HG03175 (cell line): Measurements from ENCODE around the gene HOXC9.

ENCODE experiments used
- ATAC-seq: cut with Tn5 transposase; IDR thresholded peaks from one replicate; pipeline ENCODE4 v1.9.1; 2021; ENCODE audit warnings: mild to moderate bottlenecking, moderate library complexity; ENCODE audit not compliant: unreplicated experiment

The HOXC9 gene

DNA sequence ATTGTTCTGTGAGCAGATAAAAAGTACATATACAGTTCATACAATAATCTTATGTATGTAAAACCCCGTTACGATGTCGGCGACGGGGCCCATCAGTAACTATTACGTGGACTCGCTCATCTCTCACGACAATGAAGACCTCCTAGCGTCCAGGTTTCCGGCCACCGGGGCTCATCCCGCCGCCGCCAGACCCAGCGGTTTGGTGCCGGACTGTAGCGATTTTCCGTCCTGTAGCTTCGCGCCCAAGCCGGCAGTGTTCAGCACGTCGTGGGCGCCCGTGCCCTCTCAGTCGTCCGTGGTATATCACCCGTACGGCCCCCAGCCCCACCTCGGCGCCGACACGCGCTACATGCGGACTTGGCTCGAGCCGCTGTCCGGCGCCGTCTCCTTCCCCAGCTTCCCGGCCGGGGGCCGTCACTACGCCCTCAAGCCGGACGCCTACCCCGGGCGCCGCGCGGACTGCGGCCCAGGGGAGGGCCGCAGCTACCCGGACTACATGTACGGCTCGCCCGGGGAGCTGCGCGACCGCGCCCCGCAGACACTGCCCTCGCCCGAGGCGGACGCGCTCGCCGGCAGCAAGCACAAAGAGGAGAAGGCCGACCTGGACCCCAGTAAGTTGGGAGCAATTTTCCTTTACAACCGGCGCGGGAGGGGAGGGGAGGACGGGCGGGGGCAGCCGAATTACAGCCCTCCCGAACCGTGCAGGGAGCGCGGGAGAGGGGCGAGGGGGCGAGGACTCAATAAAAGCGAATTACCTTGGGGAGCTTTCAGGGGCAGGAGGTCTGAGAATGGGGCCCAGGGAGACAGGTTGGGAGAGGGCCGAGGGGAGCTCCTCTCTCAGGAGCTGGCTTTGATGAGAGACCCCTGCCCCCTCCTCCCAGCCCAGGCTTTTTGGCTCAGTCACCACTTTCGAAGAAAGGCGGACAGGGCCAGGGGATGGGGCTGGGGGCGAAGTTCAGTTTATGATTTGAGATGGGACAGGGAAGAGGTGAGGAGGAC lies at the start of gene HOXC9:
TSS of gene HOXC9 (plus strand) at position 46 of the 999 bp plus-strand sequence. CDS start at position 74, 28 bp downstream.
- no peak for ATAC-seq

DNA sequence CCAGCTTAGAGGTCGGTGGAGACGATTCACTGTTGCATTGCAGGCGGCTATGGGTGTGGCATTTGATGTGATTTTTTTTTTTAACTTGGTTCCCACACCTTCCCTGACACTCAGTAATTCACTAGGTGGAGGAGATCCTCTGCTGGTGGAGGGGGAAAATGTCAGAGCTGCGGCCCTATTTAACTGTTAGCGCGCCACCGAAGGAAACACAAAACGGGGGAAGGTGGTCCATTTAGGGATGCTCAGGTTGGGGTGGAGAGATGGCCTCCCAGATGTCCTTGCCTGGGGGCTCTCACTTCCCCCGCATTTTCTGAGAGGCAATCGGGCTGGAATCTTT lies 49.6 kb upstream of the HOXC9 start:
- no peak for ATAC-seq

DNA sequence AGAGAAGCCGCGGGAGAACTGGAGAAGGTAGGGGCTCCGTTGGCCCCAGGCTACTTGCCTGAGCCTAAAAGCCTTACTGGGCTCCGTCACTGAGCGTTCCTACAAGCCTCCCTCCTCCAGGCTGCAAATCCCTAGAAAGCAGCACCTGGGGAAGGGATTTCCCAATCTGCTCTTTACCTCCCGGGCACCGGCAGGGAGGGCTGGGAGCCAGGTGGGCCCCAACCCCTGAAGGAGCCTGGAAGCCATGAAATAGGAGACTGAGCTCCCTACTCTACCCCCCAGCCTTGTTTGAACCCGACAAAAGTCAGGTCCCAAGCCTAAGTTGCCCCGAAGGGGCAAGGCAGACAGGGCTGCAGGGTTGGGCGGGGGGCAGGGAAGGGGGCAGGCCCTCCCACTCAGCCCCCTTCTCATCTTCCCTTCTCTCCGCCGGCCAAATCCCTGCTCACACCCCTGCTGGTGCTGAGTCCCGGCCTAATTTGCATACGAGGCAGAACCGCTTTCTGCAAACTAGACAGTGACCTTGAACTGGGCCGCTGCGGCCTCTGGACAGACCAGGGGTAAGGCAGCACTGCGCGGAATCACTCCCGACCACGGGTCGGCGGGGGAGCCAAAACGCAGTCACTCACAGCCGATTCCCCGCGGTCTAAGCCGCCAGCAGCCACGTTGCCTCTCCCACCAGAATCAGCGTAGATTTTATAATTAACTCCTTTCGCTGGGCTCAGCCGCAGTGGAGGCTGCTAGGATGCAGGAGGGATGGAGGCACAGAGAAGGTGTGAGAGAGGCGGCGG lies 49.0 kb upstream of the HOXC9 start:
- no peak for ATAC-seq

DNA sequence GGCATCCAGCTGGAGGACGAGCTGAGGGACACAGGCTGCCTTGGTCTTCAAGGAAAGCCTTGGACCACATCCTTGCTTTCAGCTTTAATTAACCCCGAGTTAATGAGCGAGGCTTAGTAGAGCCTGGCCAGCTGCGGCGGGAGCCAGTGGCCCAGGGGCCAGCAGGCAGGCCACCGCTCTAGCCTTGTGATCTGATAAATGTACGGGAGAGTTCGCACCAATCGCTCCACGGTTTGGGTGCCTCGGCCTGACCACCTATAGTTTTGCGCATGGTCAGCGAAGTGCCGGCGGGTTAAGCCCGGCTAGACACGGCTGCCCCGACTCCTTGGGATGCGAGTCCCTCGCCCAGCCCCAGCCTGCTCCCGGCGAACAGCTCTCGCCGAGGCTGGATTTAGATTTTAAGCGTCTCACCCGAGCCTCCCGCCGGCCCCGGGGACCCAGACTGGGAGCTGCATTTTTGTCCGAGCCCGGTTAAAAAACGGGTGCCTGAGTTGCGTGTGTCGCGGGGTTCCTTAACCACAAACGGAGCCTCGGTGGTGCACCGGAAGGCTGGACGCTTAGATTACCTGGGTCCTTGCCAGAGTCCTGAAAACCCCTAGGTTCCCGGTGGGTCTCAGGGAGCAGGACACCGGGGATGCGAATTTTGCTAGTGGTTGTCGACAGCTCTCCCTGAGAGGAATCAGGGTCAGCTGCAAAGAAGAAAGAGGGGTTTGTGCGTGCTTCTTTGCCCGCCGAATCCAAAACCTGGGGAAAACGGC lies 48.2 kb upstream of the HOXC9 start:
- no peak for ATAC-seq

DNA sequence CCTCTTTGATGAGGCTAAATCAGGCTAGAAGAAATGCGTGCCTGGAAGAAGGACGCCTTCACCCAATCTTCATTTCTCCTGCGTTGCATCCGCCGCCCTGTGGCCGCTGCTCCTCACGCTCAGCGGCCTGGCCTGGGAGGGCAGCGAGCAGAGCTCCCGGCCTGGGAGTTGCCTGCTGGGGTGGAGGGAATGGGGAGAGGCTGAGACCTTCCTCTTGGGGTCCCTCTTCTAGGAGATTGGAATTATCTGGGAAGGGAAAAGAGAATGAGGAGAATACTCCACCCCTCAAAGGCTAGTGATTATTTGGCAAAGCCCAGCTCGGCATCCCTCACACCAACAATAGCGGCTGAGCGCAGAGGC lies 47.6 kb upstream of the HOXC9 start:
- ATAC-seq, result no peak

DNA sequence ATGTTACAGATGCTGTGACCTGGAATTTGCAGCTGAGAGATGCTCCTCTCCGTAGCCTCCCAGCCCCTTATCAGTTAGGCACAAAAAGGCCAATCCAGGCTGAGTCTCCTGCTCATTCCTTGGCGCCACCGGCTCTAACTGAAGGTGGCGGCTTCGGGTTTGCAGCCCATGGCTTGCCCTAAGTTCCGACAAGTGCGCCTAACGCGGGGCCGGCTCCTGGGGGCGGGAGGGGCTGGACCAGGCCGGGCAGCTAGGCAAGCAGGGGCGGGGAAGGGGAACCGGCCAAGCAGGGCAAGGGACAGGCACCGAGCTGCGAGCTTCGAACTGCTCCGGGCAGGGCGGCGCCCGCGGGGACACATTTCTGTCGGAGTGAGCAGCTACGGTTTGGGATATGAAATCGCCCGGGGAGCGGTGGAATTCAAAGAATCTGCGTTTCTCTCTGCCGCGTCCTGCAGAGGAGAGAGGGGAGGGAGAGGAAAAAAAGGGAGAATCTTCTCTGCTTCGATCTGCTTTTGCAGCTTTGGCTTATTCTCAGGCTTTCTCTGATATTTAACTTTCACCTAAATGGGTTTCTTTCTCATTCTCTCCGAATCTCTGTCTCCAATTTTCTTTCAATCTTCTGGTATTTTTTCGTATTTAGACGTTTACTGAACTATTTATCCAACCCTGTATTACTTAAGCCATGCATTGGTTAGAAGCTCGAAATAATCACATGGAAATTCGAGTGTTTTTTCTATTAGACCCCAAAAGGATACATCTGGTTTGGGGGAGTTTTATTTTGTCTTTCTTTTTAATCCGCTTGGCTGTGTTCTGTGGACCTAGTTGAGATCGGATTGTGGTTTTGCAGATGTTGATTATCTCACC lies 46.9 kb upstream of the HOXC9 start:
- ATAC-seq, result no peak

DNA sequence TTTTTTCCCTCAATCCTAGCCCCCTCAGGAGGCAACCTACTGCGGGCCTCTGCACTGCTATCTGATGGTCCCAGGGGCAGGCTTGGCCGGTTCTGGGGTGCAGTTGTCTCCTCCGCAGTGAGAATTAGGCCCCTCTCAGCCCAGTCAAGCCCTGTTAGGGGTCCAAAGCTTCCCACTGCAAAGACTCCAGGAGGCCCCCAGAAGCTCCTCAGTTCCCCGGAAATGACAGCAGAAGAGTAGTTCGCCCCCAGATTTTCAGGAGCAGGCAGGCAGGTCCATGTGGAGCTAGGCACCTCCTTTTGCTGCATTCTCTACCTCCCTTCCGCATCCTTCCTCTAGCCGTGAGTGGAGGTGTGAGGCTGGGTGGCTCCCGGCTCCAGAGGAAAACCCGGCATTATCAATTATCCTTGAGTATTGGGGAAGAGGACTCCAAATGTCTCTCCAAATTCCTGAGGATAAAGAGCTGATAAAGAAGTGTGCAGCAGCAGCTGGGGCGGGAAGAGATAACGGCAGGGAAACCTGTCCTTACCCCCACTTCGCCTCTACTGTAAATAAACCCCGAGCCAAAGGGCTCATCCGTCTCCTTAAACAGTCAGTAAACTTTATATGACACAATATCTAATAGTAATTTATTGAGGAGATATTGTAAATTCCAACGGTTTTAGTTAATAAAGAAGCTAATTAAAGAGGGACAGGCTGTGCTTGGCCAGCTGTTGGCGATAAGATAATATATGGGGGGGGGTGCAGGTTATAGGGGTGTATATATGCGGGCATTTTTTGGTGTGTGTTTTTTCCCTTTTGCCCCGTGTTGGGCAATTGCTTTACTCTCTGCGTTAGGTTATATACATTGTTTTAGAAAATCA lies 45.9 kb upstream of the HOXC9 start:
- no peak for ATAC-seq

DNA sequence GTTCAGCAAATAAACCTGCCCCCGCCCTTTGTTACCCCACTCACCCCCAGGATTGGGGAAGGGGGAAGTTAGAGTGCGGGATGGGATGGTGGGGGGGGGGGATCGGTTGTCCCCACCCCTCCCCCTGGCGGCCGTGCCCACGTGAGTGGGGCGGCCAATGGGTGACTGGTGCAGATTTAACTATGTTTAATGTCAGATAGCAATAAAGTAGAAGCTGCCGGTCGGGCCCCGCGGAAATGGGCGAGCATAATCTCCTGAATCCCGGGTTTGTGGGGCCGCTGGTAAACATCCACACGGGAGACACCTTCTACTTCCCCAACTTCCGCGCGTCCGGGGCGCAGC lies 45.3 kb upstream of the HOXC9 start, which contains the start of gene HOXC12:
TSS of gene HOXC12 (plus strand) at position 210 of the 342 bp plus-strand sequence. CDS start at position 237, 27 bp downstream.
- ATAC-seq, result no peak

DNA sequence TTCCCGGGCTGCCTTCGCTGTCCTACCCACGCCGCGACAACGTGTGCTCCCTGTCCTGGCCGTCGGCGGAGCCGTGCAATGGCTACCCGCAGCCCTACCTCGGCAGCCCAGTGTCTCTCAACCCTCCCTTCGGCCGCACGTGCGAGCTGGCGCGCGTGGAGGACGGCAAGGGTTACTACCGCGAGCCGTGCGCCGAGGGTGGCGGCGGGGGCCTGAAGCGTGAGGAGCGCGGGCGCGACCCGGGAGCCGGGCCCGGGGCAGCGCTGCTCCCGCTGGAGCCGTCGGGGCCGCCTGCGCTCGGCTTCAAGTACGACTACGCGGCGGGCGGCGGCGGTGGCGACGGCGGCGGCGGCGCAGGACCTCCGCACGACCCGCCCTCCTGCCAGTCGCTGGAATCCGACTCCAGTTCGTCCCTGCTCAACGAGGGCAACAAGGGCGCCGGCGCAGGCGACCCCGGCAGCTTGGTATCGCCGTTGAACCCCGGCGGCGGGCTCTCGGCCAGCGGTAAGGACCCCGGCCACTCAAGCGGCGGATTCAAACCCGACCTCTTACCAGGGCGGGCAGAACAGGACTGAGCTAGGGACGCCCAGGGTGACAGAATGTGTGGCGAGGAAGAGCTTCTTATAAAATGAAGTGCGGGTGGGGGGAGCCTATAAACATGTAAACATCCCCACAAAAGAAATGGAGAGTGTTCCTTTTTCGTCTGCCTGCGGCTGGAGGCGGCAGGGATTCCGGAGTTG lies 44.8 kb upstream of the HOXC9 start:
- no peak for ATAC-seq

DNA sequence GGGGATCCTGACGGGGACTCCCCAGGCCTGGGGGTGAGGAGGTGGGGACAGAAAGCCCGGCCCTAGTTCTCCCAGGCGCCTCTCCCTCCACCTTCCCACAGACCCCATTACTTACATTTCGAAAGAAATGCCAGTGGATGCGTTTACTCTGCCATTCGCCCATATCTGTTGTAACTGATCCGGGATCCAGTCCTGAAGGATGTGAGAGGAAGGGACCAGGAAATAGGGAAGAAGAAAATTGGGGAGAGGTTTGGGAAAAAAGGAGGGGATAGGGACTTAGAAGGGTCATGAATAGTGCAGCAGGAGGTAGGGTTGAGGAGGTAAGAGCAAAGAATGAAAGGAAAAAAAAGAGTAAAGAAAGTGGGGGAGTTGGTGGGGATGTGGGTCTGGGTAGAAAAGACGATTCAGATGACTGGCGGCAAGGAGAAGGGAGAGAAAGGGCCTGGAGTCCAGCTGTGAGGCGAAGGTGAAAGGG lies 44.1 kb upstream of the HOXC9 start:
- ATAC-seq, result no peak

DNA sequence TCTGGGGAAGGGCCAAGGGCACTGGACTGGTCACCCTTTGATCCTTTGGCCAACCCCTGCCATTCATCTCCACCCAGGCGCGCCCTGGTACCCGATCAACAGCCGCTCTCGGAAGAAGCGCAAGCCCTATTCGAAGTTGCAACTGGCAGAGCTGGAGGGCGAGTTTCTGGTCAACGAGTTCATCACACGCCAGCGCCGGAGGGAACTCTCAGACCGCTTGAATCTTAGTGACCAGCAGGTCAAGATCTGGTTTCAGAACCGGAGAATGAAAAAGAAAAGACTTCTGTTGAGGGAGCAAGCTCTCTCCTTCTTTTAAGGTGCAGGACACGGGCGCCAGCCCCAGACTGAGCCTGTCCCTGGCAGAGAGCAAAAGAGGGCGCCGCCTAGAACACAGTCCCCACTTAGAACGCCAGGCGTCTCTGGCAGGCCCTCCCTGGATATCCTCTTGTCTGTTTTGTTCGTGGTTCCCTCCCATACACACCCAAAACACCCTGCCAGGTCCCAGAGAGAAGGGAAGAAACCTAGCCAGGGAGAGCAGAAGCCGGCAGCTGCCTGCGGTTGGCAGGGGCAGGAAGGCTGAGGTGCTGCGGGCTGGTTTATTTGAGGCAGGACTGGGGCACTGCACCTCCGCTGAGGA lies 43.6 kb upstream of the HOXC9 start:
- no peak for ATAC-seq

DNA sequence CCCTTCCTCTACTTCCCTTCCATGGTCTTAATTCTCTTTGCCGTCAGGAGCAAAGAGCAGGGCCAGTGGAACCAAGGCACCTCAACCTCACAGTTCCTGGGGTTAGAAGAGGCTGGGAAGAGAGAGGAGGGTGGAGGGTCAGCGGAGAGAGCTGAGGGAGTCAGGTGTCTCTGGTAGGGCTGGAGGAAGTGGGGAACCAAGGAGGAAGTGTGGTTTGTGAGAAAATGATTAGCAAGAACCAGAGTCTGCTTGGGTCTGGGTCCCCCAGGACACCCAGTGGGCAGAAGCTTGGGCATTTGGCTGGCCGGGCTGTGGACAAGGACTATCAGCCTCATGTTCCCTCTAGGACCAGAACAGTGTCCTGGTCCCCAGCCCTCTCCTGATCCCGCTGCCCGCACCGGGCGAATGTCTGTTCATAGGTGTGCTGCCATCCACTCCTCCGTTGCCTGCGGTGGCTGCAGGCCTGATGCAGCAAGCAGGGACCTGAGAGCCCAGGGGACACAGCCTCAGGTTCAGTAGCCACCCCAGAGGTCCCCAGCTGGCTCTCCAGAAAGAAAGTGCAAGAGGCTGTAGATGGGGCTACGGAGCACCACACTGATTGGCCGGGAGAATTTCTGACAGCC lies 42.9 kb upstream of the HOXC9 start:
- no peak for ATAC-seq

DNA sequence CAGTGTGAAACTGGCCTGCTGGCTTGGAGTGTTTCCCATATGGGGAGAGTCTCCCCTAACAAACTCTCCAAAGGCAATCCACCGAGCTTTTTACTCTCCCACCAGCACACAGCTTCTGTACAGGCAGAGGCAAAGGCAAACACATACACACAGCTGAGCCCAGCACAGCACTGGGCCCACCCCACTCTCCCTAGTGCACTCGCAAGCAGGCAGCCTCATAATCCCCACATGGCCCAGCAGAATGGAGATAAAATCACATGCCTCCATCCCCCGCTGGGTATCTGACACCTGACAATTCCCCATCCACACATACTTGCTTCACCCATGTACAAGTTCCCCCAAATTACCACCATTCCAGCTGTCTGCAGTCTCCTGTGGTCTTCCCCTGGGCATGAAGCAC lies 41.8 kb upstream of the HOXC9 start:
- no peak for ATAC-seq

DNA sequence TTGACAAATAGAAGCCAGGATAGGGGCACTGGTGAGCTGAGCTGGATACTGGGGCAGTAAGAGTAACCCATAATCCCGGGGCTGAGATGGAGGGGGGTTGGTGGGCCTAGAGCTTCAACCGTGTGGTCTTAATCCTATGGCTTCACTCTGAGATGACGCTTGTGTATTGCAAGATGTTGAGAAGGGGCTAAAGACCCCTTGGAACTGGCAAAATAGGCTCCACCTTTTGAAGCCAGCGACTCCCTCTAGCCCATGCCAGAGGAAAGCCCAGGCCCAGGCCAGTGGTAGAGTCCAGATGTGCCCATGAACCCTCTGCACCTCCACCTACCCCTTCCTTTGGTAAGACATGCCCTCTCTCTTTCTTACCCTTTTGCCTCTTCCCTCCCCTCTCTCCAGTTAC lies 40.6 kb upstream of the HOXC9 start:
- ATAC-seq, result no peak

DNA sequence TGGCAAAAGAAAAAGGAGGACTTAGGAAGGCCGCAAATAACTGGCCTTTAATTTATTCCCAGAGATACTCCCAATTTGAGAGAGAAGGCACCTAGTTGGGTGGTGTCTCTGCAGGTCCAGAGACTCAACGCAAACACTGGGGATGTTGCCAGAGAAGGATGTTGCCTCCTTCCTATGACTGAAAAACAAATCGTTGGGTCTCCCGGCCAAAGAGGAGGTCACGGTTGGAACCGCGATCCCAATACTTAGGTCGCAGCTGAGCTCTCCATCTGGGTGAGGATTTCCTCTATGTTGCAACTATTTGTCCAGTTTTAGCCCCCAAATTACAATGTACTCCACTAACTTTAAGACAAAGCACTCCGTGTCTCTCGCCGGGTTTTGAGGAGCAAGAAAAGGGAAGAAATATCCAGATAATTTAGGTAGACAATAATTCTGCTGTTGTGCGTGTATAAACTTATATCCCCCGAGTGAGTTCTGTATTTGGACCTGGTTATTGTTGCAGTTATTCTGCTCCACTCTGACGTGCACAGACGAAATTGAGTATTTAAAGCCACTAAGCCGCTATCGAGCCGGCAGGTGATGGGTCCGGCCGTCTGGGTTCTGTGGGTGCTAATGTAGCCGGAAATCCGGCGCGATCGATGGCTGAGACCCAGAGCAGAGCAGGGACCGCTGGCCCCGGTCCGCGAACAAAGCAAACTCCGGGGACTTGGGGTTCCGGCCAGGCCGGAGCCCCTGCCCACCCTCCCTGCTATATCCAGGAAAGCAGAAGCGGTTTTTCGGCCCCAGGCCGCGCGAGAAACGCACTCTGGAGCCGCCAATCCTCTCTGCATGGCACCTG lies 39.6 kb upstream of the HOXC9 start:
- no peak for ATAC-seq

DNA sequence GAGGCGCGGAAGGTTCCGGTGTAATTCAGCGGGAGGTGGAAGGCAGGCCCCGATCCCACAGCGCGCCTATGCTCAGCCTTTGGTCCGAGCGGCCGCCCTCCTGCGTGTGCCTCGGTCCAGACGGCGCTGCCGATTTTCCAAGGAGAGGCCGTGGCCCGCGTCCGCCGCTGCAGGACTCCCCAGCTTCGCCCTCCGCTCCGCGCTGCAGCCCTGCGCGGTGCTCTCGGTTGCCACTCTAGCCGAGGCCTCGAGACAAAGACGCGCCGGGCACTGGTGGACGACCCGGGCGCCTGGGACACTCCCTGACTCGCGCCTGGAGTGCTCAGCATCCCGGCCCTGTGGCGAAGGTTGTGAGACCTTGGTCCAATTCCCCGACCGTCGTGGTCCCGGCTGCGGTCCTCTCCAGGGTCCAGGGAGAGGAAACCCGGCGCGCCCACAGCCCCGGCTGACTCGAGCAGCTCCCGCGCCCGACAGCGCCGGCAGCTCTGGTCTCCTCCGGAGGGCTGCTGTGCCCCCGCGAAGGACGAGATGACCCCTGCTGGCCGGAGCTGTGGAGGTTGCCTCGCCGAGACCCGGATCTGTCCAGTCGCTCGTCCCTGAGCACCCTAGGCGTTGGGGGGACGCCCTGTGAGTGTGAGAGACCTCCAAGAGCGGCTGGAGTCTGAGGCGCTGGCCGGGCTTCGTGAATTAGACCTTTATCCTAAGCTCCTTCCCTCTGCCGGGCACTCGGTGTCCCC lies 38.8 kb upstream of the HOXC9 start:
- no peak for ATAC-seq
